ENCODE measurements around the gene TRIM28. TPM values are rescaled to one million over a fixed set of nuclear protein-coding genes. Genes with fewer than 3 reads are reported as not detected.

The TRIM28 gene
- total and polyA plus RNA-seq, 12 donors = 161 to 302 (median 240) TPM

DNA sequence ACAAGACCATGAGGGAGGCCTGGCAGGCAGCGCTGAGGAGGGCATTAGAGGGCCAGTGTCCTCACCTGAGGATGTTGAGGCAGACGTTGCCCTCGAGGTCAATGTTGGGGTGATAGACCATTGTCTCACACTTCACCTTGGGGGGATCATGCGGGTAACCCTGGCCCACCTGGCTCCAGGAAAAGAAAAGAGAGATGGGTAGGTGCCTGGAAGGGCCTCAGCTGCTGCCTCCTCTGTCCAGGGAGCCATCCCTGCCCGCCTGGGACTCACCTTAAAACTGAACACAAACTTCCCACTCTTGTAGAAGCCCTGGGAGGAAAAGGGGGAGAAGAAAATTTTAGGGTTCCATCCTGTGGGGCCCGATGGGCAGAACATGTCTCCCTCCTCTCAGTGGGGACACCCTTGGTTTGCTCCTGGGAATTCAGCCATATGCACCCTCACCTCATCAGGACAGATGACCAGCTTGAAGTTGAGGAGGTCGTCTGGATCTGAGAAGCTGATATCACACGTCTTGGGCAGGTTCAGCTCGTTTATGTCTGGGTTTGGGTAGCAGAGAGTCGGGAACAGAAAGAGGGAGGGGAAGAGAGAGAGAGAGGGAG, 12.9 kb downstream of the TRIM28 start:
- TF ChIP-seq POLR2A (IDR thresholded peaks at IDR 0.05) = no peak
- TF ChIP-seq, protein P1, sequence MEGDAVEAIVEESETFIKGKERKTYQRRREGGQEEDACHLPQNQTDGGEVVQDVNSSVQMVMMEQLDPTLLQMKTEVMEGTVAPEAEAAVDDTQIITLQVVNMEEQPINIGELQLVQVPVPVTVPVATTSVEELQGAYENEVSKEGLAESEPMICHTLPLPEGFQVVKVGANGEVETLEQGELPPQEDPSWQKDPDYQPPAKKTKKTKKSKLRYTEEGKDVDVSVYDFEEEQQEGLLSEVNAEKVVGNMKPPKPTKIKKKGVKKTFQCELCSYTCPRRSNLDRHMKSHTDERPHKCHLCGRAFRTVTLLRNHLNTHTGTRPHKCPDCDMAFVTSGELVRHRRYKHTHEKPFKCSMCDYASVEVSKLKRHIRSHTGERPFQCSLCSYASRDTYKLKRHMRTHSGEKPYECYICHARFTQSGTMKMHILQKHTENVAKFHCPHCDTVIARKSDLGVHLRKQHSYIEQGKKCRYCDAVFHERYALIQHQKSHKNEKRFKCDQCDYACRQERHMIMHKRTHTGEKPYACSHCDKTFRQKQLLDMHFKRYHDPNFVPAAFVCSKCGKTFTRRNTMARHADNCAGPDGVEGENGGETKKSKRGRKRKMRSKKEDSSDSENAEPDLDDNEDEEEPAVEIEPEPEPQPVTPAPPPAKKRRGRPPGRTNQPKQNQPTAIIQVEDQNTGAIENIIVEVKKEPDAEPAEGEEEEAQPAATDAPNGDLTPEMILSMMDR (IDR thresholded peaks at IDR 0.05) = no peak
- H3K4me1 ChIP-seq (replicated peaks in 1 of 2) = peaks cover 34 to 58% of the 10 kb centered on the region in 2 donors
- 45 to 52% (median 48%) methylated on average over 10 of the region's 10 CpGs for WGBS, 4 donors
- intact Hi-C loops (cut with DNase I) = no loop called here
- H3K27me3 ChIP-seq = no peaks in the 10 kb centered on the region
- H3K36me3 ChIP-seq (replicated peaks in 1 of 2) = peaks cover 0 to 32% of the 10 kb centered on the region in 2 donors
- peak overlapping the region in 1 of 4 donors; percentile 95 for H3K4me3 ChIP-seq
- H3K27ac ChIP-seq = peak overlapping the region in 4 of 5 donors; percentile 98 to 100 (median 100)
- DNase-seq = peak in 3 of 7 donors; percentile 28 to 58 (median 31)
- H3K9me3 ChIP-seq (replicated peaks in 1 of 3) = no peaks in the 10 kb centered on the region

DNA sequence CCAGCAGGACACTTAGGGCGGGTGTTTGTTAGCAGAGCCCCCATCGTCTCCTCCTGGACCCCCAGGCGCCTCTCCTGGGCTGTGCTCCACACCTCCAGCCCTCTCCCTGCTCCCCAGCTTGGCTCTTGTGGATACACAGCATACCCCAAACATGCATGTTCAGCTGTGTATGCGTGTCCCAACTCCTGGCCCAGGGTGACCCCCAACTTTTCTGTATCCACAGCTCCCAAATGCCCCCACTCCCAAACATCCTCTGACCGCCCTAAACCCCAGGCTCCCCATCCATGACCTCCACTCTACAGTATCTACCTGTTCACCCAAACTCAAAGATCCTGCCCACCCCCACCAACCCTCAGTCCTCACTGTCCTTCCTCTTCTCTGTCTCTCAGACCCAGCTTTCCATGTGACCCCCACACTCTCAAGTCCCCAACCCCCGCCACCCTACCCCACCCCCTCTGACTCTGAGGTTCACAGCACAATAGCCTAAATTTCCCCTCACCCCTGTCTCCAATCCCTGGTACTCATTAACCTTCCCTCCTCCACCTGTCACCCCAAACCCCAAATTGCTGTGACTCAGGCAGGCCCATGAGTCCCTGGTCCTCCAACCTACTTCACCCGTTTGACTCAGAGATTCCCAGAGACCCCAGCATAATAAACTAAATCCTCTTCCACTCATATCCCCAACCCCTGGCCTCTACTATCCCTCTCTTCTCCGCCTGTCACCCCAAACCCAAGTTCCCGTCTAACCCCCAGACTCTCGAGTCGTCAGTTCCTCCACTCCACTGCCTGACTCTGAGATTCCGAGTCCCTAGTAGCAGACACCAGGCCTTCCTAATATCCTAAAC, 13.6 kb downstream of the TRIM28 start:
- peaks cover 0 to 25% of the 10 kb centered on the region in 2 donors for H3K36me3 ChIP-seq (replicated peaks in 1 of 2)
- H3K9me3 ChIP-seq (replicated peaks in 1 of 3) = no peaks in the 10 kb centered on the region
- WGBS, 4 donors = 20 to 29% (median 28%) methylated on average over 12 of the region's 12 CpGs
- H3K27me3 ChIP-seq = no peaks in the 10 kb centered on the region
- peak overlapping the region; percentile 86 to 100 (median 100) for H3K27ac ChIP-seq
- peak in 4 of 7 donors; percentile 31 to 60 (median 42) for DNase-seq
- intact Hi-C loops (cut with DNase I) = no loop called here
- peaks cover 41 to 65% of the 10 kb centered on the region in 2 donors for H3K4me1 ChIP-seq (replicated peaks in 1 of 2)
- TF ChIP-seq POLR2A (IDR thresholded peaks at IDR 0.05) = no peak
- TF ChIP-seq, protein P1 (IDR thresholded peaks at IDR 0.05) = no peak
- H3K4me3 ChIP-seq = peak overlapping the region in 3 of 4 donors; percentile 60 to 95 (median 79)

DNA sequence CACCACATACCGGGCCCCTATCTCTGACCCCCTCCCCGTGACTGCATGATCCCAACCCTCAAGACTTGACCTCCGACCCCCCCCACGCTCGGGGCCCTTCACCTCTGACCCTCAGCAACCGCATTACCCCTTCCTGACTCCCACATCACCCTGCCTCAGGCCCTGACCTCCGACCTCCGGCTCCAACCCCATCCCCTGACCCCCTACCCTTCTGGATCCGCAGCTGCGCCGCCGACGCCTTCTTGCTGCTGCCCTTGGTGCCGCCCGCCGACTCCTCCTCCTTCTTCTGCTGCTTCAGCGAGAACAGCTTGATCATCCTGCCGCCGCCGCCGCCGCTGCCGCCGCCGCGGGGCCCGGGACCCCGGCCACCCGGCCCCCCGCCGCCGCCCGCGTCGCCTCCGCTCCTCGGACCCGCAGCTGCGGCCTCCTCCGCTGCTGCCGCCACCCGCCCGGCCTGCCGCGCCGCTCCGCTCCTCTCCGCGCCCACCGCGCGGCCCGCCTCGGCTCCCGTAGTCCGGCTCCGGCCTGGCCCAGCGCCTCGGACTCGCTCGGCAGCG, 14.3 kb downstream of the TRIM28 start, which contains the start of gene UBE2M:
Gene UBE2M (minus strand): TSS at position 546 of the 557 bp plus-strand sequence. CDS start 230 bp downstream, at position 316.
- Histone ChIP-seq H3K4me3 (peak within 1 kb of the TSS; percentile 56 to 95 (median 70)), H3K27ac (peak within 1 kb of the TSS; percentile 97 to 100 (median 100)), H3K4me1 (replicated peaks in 1 of 2) (peaks cover 48 to 70% of the 10 kb centered on the region in 2 donors), H3K36me3 (replicated peaks in 1 of 2) (peaks cover 0 to 18% of the 10 kb centered on the region in 2 donors), H3K9me3 (replicated peaks in 1 of 3) (no peaks in the 10 kb centered on the region), H3K27me3 (no peaks in the 10 kb centered on the region)
- TF ChIP-seq, protein P1 (IDR thresholded peaks at IDR 0.05) = no peak
- TF ChIP-seq POLR2A (IDR thresholded peaks at IDR 0.05) = no peak
- intact Hi-C loops (cut with DNase I) = no loop called here
- 0 to 1% (median 0%) methylated on average over 16 to 62 of the region's 62 CpGs for WGBS, 4 donors
- peak; percentile 64 to 86 (median 74) for DNase-seq

Data from adrenal gland (tissue), 12 donors.